ENCODE measurements around the gene AVP.

- no peak for TF ChIP-seq CTCF (IDR thresholded peaks at IDR 0.05)
- TF ChIP-seq POLR2A (IDR thresholded peaks at IDR 0.05), result no peak
These were observed 27.0 kb upstream of the AVP start for GRCh38 chr20:3111507-3111906.

Measured in vagina (tissue), 2 donors.